Stimulated activated CD4-positive, alpha-beta T cell treated with anti-CD3 and anti-CD28 coated beads, Interleukin-12 subunit alpha, Interleukin-12 subunit beta, amount 100 ng/mL, for 24 hours (primary cell): Measurements from ENCODE around the gene PAFAH1B1.
"Not testable (repeated sequence)": the region's sequence is repeated elsewhere in the genome, so short reads cannot be mapped to it uniquely, and the experiment has no call there.

Experiments
- DNase-seq, 2 experiments: peaks; one replicate each; pipeline ENCODE4 v3.0.0-alpha.2; 2020; ENCODE audit warnings: low read depth in 2 of 2

Gene PAFAH1B1

DNA sequence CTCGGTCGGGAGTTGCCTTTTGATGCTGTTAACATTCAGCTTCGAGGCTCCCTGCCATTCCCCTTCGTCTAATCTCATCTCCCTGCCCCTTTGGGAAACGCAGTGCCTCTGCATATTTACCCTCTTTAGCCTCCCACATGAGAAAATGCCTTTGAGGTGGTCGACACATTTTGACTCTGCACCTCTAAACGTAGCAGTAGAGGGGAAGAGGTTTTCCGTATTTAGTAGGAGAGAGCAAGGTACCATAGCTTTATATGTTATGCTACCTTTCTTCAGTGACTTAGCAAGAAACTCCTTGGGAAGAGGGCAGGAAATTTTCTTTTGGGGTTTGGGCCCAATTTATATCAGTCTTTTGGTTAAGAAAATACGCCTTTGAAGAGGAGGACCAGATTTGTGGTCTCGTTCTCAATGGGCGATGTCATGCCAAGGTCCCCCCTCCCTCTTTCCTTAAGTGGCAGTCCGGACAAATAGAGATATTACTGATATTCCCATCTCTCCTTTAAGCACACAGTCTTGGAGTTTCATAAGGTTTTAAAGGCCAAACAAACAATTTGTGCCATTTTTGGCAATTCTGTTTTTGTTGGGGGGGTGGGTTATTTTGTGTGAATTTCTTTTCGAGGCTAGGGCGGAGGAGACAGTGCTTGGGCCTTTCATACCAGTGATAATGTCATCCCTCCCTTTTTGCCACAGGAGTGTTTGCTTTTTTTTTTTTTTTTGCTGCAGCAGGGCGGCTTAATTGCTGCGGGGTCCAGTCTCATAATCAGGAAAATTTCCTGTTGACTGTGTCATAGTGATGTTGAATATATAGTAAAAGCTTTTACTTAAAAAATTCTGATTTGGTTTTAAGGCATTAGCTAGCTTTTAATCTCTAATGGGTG lies 1.5 kb downstream of the PAFAH1B1 start:
- DNase-seq: no peak

DNA sequence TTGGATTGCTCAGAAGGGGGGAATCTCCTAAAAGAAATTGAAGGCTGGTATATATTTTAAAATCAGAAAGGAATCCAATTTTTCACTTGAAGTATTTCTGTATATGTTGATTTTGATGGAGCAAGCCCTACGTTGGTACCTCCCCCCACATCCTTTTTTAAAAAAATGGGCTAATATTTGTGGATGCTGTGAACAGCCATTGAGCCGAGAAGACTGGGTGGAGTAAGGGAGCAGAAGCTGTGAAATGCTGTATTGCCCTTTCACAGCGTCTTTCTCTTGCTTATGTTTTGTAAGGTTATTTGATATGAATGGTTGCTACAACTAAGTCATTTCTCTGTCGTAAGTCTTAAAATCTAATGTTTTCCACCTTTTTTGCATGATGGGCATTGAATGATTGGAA lies 2.3 kb downstream of the PAFAH1B1 start:
- no peak for DNase-seq

DNA sequence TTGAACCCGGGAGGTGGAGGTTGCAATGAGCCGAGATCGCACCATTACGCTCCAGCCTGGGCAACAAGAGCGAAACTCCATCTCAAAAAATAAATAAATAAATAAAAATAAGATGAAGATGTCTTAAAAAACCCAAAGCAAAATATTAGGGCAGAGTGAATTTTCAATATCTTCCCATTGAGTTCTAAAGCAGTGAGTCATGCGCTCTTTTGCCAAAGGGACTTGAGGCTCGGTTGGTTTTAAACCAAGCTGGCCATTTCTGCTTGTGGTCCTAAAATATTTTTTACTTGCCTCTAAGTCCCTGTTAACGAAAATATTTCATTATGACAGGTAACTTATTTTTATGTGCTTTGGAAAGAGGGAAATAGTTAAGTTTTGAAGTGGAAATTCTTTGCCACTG lies 4.7 kb downstream of the PAFAH1B1 start:
- no peak for DNase-seq

DNA sequence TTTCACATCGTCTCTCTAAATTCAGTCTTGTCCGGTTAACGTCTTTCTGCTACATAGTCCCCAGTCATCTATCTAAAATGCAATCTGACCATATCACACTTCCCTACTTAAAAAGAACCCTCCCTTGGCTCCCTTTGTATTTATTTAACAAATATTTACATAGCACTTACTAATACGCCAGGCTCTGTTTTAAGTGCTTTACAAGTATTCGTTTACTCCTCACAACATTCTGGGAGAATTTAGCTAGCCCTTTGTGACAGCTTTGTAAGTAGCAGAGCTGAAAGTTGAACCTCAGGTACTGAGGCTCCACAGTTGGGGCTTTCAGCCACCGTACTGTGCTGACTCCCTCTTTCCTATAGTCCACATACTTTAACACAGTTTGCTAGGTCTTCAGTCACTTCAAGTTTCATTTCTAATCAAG lies 9.2 kb downstream of the PAFAH1B1 start:
- DNase-seq: no peak

DNA sequence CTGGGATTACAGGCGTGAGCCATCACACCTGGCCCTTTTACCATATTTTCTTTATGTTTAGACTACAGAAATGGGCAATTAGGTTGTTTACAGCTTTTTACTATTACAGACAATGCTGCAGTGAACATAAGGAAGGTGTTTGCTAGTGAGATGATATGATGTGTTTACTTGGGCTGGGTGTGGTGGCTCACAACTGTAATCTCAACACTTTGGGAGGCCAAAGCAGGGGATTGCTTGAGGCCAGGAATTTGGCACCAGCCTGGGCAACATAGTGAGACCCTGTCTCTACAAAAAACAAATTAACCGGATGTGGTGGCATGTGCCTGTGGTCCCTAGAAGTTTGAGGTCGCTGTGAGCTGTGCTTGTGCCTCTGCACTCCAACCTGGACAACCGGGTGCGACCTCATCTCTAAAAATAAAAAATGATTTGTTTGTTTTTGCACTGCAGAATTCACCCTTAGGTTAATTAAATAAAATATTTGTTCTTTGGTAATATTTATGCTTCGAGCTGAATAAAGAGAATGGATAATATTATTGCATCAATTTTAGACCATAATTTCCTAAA lies 15.0 kb downstream of the PAFAH1B1 start:
- DNase-seq: no peak

DNA sequence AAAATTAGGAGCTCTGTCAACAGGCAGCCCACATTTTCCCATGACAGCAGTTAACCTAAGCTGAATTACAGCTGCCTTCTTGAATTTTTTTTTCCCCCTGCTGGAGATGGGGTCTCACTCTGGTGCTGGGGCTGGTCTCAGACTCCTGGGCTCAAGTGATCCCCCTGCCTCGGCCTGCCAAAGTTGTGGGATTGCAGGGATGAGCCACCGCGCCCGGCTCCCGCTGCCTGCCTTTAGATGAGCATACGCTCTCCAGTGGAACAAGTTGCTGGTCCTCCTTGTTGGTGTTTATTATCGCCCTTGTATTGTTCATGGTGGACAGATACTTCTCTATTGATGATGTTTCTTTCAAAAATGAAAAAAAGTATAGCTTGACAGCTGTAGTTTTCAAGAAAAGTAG lies 15.6 kb downstream of the PAFAH1B1 start:
- no peak for DNase-seq

DNA sequence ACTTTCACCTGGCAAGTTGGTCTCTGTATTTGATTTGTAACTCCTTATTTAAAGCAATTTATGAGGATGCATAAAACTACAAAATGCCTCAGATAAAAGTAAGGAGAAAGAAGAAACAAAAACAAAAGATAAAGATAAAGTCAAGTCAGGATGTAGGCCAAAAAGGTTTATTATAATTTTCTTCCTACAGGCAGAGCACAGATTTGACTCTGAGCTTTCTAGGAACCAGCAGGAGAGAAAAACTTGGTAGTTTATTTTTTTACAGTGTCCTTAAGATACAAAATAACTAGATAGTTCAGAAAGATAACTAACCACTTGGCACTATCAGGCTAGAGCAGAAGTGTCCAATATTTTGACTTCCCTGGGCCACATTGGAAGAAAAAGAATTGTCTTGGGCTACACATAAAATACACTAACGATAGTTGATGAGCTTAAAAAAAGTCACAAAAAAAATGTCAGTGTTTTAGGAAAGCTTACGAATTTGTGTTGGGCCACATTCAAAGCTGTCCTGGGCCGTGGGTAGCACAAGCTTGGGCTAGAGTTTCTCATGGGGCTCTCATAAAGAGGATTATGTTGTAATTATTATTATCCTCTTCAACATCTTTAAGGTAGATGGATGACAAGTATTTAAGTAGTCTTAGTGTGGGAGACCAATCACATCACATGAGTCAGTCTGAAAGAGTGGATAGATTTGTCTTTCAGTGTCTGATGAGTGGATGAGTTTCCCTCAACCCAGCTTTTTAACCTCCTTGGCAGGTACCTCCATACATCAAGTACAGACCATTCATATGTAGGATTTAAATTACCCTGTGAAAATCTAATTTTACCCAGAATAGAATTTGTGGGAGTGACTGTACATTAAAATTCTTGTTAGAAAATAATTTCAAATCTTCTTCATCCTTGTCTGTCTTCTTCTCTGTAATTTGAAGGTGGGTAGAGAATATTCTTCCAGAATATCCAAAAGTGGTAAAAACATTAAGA lies 17.0 kb downstream of the PAFAH1B1 start:
- DNase-seq: no peak

DNA sequence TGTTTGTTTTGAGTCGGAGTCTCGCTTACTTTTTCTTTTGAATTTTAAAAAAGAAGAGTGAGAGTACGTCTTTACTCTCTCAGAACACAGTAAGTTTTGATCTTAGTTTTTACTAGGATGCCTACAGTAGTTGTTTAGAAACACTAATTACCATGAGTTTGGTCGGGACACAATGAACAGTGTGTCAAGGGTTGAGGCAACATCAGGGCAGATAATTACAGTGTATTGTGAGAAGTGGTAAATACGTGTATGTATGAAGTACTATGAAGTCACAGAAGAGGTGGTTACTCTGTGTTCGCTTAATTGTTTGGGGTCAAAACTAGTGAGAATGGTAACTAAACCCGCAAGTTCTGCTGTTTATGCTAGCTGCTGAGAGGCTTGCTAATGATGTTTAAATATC lies 18.2 kb downstream of the PAFAH1B1 start:
- DNase-seq: no peak

DNA sequence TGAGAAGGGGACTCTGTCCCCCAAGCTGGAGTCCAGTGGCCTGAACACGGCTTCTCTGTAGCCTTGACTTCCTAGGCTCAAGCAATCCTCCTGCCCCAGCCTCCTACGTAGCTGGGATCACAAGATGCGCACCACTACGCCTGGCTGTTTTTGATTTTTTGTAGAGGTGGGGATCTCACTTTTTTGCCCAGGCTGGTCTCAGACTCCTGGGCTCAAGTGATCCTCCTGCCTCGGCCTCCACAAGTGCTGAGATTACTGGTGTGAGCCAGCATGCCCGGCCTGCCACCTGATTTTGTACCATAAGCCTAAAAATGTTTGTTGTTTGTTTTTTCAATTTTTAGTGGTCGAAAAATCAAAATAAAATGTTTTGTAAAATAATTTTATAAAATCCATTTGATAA lies 19.2 kb downstream of the PAFAH1B1 start:
- DNase-seq: no peak

DNA sequence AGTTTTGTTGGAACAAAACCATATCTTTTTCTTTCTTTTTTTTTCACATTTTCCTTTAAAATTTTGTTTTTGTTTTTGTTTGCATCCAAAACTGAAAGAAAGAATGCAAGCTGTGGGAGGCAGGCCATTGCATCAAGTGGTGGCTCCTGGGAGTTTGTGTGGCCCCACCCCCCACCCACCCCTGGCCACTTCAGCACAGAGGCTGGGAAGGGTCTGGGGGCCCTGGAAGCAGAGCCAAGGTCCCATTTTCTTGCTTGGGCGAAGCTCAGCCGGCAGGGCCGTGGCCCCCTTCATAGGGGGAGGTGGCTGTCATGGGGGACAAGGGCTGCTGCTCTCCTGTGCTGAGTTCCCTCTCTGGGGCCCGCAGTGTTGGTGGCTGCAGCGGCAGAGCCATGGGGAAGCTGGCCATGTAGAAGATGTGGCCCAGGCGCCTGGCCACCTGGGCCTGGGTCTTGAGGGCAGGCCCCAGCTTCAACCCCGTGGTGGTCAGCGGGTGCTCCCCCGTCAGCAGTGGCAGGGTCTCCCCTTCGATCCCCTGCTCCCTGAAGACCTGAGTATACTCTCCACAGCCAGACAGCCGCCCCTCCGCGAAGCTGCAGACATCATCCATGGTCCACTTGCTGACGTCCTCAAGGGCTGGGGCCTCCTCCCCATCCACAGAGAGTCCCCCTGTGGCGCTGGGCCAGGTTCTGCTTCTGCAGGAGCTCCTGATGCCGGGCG lies 19.8 kb downstream of the PAFAH1B1 start:
- no peak for DNase-seq

DNA sequence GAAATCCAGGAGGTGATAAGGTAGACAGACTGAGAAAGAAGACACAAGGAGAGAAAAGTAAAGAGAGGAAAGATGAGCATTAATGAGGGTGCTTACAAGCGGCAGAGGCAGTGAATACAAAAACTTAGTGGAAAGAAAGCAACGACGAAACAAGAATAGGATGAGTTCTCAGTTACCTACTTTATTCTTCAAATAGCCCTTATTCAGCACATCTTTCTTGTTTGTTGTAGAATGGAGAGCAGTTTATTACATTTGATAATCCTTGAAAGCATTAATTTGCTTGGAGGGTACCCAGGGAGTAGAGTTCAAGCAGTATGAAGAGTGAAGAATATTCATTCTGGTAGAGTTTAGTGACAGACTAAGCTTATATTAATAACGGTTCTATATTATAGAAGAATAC lies 22.4 kb downstream of the PAFAH1B1 start:
- no peak for DNase-seq

DNA sequence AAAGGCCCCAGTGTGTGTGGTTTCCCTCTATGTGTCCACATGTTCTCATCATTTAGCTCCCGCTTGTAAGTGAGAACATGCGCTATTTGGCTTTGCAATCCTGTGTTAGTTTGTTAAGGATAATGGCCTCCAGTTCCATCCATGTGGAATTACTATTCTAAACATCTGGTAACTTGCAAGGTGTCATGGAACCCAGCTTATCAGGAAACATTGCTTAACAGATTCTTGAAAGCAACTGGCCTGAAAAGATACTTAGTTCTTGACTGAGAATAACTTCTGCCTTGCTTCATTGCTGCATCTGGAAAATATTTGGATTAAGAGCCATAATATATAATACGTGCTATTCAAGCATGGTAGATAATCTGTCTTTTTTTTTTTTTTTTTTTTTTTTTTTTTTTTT lies 27.8 kb downstream of the PAFAH1B1 start:
- no peak for DNase-seq

DNA sequence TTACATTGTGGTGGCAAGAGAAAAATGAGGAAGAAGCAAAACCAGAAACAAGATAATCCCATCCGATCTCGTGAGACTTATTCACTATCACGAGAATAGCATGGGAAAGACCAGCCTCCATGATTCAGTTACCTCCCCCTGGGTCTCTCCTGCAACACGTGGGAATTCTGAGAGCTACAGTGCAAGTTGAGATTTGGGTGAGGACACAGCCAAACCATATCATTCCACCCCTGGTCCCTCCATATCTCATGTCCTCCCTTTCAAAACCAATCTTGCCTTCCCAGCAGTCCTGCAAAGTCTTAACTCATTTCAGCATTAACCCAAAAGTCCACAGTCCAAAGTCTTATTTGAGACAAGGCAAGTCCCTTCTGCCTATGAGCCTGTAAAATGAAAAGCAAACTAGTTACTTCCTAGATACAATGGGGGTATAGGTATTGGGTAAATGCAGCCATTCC lies 28.5 kb downstream of the PAFAH1B1 start:
- DNase-seq: not testable (repeated sequence)

DNA sequence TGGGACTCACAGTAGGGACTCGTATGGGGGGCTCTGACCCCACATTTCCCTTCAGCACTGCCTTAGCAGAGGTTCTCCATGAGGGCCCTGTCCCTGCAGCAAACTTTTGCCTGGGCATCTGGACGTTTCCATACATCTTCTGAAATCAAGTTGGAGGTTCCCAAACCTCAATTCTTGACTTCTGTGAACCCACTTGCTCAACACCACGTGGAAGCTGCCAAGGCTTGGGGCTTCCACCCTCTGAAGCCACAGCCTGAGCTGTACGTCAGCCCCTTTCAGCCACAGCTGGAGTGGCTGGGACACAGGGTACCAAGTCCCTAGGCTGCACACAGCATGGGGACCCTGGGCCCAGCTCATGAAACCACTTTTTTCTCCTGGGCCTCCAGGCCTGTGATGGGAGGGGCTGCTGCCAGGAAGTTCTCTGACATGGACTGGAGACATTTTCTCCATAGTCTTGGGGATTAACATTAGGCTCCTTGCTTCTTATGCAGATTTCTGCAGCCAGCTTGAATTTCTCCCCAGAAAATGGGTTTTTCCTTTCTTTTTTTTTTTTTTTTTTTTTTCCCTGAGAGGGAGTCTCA lies 29.4 kb downstream of the PAFAH1B1 start:
- not testable (repeated sequence) for DNase-seq

DNA sequence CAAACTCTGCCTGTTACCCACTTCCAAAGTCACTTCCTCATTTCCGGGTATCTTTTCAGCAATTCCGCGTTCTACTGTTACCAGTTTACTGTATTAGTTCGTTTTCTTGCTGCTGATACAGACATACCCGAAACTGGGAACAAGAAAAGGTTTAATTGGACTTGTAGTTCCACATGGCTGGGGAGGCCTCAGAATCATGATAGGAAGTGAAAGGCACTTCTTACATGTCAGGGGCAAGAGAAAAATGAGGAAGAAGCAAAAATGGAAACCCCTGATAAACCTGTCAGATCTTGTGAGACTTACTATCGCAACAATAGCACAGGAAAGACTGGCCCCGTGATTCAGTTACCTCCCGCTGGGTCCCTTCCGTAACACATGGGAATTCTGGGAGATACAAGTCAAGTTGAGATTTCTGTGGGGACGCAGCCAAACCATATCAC lies 30.9 kb downstream of the PAFAH1B1 start:
- DNase-seq: no peak

DNA sequence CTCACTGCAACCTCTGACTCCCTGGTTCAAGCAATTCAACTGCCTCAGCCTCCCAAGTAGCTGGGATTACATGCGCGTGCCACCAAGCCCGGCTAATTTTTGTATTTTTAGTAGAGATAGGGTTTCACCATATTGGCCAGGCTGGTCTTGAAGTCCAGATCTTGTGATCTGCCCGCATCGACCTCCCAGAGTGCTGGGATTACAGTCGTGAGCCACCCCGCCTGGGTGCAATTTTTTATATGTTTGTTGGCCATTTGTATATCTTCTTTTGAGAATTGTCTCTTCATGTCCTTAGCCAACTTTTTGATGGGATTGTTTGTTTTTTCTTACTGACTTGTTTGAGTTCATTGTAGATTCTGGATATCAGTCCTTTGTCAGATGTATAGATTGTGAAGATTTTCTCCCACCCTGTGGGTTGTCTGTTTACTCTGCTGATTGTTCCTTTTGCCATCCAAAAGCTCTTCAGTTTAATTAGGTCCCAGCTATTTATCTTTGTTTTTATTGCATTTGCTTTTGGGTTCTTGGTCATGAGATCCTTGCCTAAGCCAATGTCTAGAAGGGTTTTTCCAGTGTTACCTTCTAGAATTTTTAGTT lies 33.3 kb downstream of the PAFAH1B1 start:
- DNase-seq: not testable (repeated sequence)

DNA sequence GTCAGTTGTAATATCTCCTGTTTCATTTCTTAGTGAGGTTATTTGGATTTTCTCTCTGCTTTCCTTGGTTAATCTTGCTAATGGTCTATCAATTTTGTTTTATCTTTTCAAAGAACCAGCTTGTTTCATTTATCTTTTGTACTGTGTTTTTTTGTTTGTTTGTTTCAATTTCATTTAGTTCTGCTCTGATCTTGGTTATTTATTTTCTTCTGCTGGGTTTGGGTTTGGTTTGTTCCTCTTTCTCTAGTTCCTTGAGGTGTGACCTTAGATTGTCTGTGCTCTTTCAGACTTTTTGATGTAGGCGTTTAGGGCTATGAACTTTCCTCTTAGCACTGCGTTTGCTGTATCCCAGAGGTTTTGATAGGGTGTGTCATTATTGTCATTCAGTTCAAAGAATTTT lies 35.5 kb downstream of the PAFAH1B1 start:
- DNase-seq: not testable (repeated sequence)

DNA sequence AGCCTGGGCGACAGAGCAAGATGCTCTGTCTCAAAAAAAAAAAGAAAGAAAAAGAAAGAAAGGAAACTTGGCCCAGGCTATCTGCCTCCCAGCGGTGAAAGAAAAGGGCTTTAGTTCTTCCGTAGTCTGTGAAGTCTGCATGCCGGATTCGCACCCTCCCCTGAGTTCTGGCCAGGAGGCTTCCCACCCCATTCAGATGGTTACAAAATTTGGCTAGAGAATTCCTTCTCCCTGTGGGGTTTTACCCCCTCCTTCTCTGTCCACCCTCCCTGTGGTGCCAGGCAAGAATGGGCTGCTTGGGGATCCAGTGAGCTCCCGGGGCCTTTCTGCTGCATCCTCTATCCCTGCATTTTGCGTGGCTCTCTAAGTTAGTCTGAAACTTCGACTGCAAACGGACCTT lies 37.8 kb downstream of the PAFAH1B1 start:
- no peak for DNase-seq

DNA sequence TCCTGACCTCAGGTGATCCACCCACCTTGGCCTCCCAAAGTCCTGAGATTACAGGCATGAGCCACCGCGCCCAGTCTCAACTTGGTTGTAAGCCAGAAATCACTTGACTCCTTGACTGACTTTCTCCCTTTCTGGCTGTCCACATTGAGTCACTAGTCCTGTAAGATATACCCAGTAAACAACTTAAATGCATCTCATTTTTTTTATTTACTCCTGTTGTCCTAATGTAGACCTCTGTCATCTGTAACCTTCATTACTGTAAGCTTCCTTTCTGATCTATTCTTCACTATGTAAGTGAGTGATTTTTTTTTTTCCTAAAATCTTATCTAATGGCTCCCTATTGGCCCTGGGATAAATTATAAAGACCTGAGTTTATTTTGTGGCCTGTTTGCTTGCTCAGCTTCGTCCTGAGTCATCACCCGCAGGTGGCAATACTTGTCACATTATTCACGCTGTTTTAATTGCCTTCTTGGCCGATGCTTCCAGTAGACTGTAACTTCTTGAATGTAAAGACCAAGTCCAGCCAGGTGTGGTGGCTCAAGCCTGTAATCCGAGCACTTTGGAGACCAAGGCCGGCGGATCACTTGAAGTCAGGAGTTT lies 41.0 kb downstream of the PAFAH1B1 start:
- no peak for DNase-seq

DNA sequence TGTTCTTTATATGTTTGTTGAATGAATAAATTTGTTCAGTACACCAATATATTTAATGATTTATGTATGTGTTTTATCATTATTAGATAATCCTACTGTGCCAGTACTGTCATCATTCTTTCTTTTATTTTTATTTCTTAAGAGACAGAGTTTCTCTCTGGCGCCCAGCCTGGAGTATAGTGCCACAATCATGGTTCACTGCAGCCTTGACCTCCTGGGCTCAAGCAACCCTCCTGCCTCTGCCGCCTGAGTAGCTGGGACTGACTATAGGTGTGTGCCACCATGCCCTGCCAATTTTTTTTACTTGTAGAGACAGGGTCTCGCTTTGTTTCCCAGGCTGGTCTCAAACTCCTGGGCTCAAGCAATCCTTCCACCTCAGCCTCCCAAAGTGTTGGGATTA lies 41.8 kb downstream of the PAFAH1B1 start:
- no peak for DNase-seq
